ENCODE results near the gene FBXW8.
A peak's percentile ranks its signal among the peaks of the same experiment; 100 is the strongest.

FBXW8 gene

DNA sequence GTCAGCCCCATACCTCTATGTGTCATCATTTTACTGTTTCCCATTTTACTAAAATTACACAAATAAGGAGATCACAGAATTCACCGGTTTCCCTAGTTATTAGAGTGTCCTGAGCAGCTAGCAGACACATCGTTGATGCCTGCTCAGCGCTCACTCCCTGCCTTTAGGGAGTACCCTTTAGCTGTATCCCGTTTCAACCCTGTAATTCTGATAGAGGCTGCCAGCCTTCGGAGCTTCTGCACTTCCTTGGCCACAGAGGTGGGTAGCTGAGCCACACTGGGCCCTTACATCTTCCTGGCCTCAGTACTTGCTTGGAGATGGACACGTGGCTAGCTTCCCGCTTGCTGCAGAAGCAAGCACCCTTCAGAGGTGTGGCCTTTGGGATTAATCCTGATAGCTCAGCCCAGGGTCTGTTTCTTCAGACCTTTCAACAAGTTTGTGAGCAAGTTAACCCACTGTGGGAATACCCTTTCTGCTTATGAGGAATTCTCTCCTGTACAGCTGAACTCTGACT is 14.3 kb upstream of the FBXW8 start:
- Mint-ChIP-seq H3K4me1 (peaks cover 0 to 1% of the 10 kb centered on the region in 2 donors), H3K27me3 (peaks cover 17% of the 10 kb centered on the region in 2 donors), H3K4me3 (no peak overlapping the region), H3K9me3 (no peaks in the 10 kb centered on the region), H3K27ac (no peak overlapping the region), H3K36me3 (no peaks in the 10 kb centered on the region)
- DNase-seq (no peak), ATAC-seq (replicated peaks) (no peak)

DNA sequence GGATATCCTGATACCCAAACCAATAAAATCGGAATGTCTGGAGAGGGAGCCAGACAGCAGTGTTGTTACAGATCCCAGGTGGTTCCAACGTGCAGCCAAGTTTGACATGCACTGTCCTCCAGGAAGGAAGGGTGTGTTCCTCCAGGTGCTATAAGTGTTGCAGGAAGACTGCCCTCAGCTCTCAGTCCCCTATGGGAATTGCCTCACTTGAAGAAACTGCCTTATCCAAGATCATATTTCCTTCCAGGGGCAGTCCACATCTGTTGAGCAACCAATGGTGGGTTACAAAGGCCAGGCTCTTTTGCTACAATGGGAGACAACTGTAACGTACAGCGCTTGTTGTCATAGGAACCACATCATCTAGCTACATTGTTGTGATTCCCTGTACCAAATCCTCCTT is 13.3 kb upstream of the FBXW8 start:
- no peak overlapping the region for H3K4me3 Mint-ChIP-seq
- H3K4me1 Mint-ChIP-seq, result peaks cover 0 to 1% of the 10 kb centered on the region in 2 donors
- peaks cover 26 to 27% of the 10 kb centered on the region in 2 donors for H3K27me3 Mint-ChIP-seq
- ATAC-seq (replicated peaks), result no peak
- no peaks in the 10 kb centered on the region for H3K9me3 Mint-ChIP-seq
- H3K27ac Mint-ChIP-seq, result no peak overlapping the region
- no peak for DNase-seq
- H3K36me3 Mint-ChIP-seq, result no peaks in the 10 kb centered on the region

DNA sequence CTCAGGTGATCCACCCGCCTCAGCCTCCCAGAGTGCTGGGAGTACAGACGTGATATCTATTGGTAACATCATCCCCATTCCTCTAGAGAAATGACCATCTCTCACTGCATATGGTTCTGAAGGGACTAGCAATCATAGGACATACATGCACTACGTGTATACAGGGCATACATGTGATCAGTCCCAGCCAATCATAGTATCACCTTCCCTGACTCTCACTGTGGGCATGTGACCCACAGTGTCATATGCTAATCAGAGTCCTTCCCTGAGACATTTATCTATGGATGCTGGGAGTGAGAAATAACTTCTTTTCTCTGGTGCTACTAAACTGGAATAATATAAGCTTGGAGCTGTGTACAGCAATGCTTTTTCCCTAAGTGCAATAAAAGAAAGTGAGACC is 12.1 kb upstream of the FBXW8 start:
- Mint-ChIP-seq H3K27ac (no peak overlapping the region), H3K36me3 (no peaks in the 10 kb centered on the region), H3K4me1 (no peaks in the 10 kb centered on the region), H3K27me3 (peaks cover 26 to 32% of the 10 kb centered on the region in 2 donors), H3K4me3 (no peak overlapping the region), H3K9me3 (no peaks in the 10 kb centered on the region)
- ATAC-seq (replicated peaks), result no peak
- no peak for DNase-seq

DNA sequence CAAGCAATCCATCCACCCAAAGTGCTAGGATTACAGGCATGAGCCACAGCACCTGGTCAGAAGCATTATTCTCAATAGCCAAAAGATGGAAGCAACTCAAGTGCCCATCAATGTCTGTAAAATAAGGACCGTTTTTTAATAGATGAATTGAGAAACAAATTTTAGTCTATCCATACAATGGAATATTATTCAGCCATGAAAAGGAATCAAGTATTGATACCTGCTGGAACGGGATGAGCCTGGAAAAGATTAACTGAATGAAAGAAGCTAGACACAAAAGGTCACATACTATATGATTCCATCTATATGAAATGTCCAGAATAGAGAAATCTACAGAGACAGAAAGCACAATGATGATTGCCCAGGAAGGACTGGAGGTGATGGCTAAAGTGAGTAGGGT is 9.1 kb upstream of the FBXW8 start:
- DNase-seq (no peak), ATAC-seq (replicated peaks) (no peak)
- H3K36me3 Mint-ChIP-seq, result no peaks in the 10 kb centered on the region
- H3K4me1 Mint-ChIP-seq, result no peaks in the 10 kb centered on the region
- no peak overlapping the region for H3K27ac Mint-ChIP-seq
- no peak overlapping the region for H3K4me3 Mint-ChIP-seq
- peaks cover 32 to 37% of the 10 kb centered on the region in 2 donors for H3K27me3 Mint-ChIP-seq
- no peaks in the 10 kb centered on the region for H3K9me3 Mint-ChIP-seq

DNA sequence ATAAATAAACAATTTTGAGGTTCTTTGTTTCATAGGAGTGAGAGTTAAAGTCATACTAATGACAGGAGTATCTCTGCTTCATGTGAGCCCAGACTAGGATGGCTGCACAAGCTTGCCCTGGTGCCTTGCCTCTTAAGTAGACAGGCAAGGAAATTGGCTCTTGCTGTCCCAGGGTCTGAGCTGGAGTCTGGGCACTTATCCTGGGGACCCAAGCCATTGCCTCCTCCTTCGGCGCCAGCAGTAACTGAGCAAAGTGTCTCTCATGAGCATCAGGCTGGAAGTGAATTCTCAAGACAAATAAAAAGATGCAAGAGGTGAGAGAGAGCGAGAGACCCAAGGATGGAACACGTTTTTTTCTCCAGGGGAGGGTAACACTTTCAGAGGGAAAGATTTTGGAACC is 6.9 kb upstream of the FBXW8 start:
- Mint-ChIP-seq H3K9me3 (no peaks in the 10 kb centered on the region), H3K27ac (no peak overlapping the region), H3K36me3 (no peaks in the 10 kb centered on the region), H3K4me3 (no peak overlapping the region), H3K27me3 (peaks cover 25 to 31% of the 10 kb centered on the region in 2 donors), H3K4me1 (no peaks in the 10 kb centered on the region)
- ATAC-seq (replicated peaks), result no peak
- DNase-seq, result no peak

DNA sequence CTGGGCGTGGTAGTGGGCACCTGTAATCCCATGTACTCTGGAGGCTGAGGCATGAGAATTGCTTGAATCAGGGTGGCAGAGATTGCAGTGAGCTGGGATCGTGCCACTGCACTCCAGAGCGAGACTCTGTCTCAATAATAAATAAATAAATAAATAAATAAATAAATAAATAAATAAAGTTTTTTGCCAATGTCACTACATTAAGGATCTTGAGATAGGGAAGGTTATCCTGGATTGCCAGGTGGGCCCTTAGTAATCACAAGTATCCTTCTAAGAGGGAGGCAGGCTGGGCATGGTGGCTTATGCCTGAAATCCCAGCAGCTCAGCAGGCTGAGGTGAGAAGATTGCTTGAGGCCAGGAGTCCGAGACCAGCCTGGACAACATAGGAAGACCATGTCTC is 4.5 kb upstream of the FBXW8 start:
- H3K27me3 Mint-ChIP-seq, result peaks cover 17 to 21% of the 10 kb centered on the region in 2 donors
- DNase-seq, result no peak

DNA sequence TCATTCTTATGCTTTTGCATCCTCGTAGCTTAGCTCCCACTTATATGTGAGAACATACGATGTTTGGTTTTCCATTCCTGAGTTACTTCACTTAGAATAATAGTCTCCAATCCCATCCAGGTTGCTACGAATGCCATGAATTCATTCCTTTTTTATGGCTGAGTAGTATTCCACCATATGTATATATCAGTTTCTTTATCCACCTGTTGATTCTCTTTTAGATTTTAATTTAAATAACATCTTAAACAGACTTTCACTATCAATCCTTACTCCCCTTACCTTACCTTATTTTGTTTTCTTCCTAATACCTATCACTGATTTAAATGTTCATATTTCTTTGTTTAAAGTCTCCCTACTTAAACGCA is 488 bp upstream of the FBXW8 start:
- peak overlapping the region; percentile 91 for H3K27ac Mint-ChIP-seq
- peaks cover 4 to 17% of the 10 kb centered on the region in 2 donors for H3K36me3 Mint-ChIP-seq
- peaks cover 9 to 33% of the 10 kb centered on the region in 2 donors for H3K4me1 Mint-ChIP-seq
- DNase-seq (no peak), ATAC-seq (replicated peaks) (no peak)
- peak overlapping the region; percentile 84 to 87 for H3K4me3 Mint-ChIP-seq
- H3K9me3 Mint-ChIP-seq, result no peaks in the 10 kb centered on the region
- no peaks in the 10 kb centered on the region for H3K27me3 Mint-ChIP-seq

More for the DNA sequence above, 4.5 kb upstream of the FBXW8 start:
- Mint-ChIP-seq H3K4me3 (no peak overlapping the region), H3K27ac (no peak overlapping the region), H3K4me1 (peaks cover 2 to 6% of the 10 kb centered on the region in 2 donors), H3K36me3 (no peaks in the 10 kb centered on the region), H3K9me3 (no peaks in the 10 kb centered on the region)
- ATAC-seq (replicated peaks), result no peak

DNA sequence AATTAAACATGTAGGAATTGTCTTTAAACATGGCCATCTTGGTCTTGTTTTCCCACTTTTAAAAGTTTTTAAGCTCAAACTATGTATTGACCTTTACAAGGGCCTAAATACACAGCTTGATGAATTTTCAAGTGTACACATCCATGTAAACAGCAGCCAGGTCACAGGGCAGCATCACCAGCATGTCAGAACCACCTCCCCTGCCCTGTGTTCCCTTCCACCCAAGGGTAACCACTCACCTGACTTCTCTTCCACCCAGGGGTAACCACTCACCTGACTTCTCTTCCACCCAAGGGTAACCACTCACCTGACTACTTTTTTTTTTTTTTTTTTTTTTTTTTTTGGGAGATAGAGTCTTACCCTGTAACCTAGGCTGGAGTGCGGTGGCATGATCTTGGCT is 4.6 kb downstream of the FBXW8 start:
- peaks cover 33 to 75% of the 10 kb centered on the region in 2 donors for H3K4me1 Mint-ChIP-seq
- ATAC-seq (replicated peaks), result no peak
- no peaks in the 10 kb centered on the region for H3K9me3 Mint-ChIP-seq
- H3K36me3 Mint-ChIP-seq, result peaks cover 15 to 39% of the 10 kb centered on the region in 2 donors
- H3K4me3 Mint-ChIP-seq, result no peak overlapping the region
- no peaks in the 10 kb centered on the region for H3K27me3 Mint-ChIP-seq
- no peak for DNase-seq
- H3K27ac Mint-ChIP-seq, result no peak overlapping the region

DNA sequence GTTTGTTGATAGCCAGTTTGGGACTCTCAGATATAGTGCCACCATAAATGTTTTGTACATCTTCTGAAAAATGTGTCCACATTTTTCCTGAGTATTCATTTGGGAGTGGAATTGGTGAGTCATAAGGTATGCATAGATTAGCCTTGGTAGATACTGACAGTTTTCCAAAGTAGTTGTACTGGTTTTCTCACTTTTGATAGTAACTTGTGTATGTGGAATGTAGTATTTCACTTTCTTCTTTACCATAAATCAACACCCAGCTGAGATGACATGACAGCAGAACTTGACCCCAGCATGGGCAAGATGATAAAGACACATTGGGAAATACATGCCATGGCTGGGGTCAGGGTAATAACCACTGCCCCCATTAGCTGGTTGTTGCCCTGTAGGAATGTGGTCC is 5.4 kb downstream of the FBXW8 start:
- Mint-ChIP-seq H3K9me3 (no peaks in the 10 kb centered on the region), H3K36me3 (peaks cover 18 to 43% of the 10 kb centered on the region in 2 donors), H3K4me1 (peaks cover 37 to 79% of the 10 kb centered on the region in 2 donors), H3K27me3 (no peaks in the 10 kb centered on the region), H3K27ac (no peak overlapping the region), H3K4me3 (no peak overlapping the region)
- ATAC-seq (replicated peaks), result no peak
- DNase-seq, result no peak

DNA sequence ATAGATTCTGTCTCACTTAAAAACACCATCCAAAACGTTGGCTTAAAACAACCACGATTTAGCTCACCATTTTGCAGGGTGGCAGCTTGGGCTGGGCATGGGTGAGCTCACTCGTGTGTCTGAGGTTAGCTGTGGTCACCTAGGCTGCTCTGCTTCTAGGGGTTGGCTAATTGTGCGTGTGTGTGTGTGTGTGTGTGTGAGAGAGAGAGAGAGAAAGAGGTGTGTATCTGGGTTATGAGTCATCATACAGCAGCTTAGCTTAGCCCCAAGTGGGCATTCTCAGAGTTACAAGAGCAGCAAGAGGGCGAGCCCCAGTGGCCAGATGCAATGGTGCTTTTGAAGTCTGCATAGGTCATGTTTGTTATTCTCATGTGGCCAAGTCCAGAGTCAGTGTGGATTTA is 6.0 kb downstream of the FBXW8 start:
- Mint-ChIP-seq H3K4me3 (no peak overlapping the region), H3K36me3 (peaks cover 18 to 44% of the 10 kb centered on the region in 2 donors), H3K9me3 (no peaks in the 10 kb centered on the region), H3K4me1 (peaks cover 37 to 81% of the 10 kb centered on the region in 2 donors), H3K27ac (peak overlapping the region; percentile 32), H3K27me3 (no peaks in the 10 kb centered on the region)
- peak; percentile 10 for DNase-seq
- ATAC-seq (replicated peaks), result peak; percentile 86 to 90

DNA sequence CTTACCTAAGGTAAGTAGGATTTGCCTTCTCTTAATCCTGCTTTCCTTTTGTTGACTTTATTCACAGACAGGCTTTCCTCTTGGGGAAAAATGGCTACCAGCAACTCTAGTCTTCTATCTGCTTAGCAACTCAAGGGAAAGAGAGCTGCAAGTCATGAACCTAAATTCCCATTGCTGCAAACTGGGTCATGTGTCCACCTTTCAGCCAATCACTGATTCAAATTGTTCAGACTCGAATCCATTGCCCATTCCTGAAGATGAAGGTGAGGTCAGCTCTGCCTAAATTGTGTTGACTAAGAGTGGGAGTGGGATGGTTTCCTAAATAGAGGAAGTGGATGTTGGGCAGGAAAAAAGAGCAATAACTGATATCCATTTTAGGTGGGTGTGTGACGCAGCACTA is 7.7 kb downstream of the FBXW8 start:
- DNase-seq, result no peak
- Mint-ChIP-seq H3K27me3 (no peaks in the 10 kb centered on the region), H3K4me1 (peaks cover 40 to 79% of the 10 kb centered on the region in 2 donors), H3K36me3 (peaks cover 18 to 43% of the 10 kb centered on the region in 2 donors), H3K27ac (no peak overlapping the region), H3K9me3 (no peaks in the 10 kb centered on the region), H3K4me3 (no peak overlapping the region)
- no peak for ATAC-seq (replicated peaks)

DNA sequence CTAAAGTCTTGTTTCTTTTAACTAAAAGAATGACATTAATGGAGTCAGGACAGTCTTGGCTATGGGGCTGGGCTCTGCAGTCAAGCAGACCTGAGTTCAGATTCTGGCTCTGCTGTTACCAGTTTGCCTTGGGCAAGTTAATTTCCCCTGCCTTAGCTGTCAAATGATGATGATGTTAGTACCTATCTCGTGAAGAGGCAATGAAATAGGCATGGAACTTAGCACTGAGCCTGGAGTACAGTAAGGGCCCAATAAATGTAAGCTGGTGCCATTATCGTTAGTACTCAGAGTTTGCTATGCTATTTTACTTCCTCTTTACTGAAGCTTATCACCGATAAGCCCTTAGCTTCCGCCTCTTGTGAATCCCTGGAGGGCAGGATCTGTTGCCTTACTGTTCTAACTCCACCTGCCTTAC is 8.5 kb downstream of the FBXW8 start:
- no peaks in the 10 kb centered on the region for H3K27me3 Mint-ChIP-seq
- ATAC-seq (replicated peaks) (peak; percentile 62 to 66), DNase-seq (no peak)
- no peaks in the 10 kb centered on the region for H3K9me3 Mint-ChIP-seq
- peaks cover 40 to 75% of the 10 kb centered on the region in 2 donors for H3K4me1 Mint-ChIP-seq
- no peak overlapping the region for H3K27ac Mint-ChIP-seq
- H3K4me3 Mint-ChIP-seq, result no peak overlapping the region
- H3K36me3 Mint-ChIP-seq, result peaks cover 18 to 35% of the 10 kb centered on the region in 2 donors

DNA sequence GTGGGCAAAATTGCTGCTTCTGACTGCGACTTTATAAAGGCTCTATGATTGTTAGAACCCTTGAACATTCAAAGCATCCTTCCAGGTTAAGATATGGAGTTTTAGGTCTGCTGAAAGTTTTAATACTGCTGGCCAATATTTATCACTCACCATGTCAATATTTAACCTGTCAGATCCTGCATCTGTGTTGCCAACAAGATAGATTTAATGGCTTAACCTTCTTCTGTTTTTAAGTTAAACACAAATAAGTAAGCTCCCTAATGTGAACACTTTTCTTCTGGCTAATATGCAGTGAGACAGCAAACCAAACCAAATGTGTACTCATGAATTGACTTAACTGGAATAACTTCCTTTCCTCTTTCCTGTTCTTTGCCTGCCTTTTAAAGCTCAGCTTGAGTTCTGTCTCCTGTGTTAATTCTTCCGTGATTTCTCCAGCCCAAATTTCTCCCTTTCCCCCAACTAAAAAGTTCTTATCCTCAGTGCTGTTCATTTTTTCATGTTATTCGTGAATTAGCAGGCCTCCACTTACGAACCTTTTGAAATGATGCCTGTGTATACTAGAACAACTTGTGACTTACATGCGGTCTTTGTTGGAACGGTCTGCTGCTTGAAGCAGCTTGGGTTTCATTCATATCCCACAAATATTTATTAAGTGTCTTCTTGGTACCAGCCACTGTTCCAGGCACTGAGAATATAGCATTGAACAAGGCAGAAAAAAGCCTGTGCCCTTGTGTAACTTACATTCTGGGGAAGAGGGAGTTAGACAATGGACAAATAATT is 9.1 kb downstream of the FBXW8 start:
- Mint-ChIP-seq H3K9me3 (no peaks in the 10 kb centered on the region), H3K4me1 (peaks cover 44 to 81% of the 10 kb centered on the region in 2 donors), H3K27ac (peak overlapping the region; percentile 11), H3K27me3 (no peaks in the 10 kb centered on the region), H3K4me3 (no peak overlapping the region), H3K36me3 (peaks cover 20 to 36% of the 10 kb centered on the region in 2 donors)
- DNase-seq (no peak), ATAC-seq (replicated peaks) (no peak)

DNA sequence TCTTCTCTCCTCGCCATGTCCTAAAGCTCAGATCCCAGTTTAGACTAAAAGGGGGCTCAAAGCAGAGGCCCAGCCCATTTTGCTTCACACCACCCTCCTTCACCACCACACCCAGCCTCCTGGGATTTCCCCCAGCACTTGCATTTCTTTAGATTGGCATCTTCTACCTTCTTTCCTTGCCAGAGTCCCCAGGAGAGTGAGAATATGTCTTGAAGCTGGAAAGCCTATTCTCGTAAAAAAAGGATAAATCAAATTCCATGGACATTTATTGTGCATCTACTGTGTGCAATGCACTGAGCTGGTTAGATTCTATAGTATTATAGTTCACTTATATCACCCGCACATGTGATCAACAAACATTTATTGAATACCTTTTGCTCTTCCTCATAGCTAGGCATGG is 10.2 kb downstream of the FBXW8 start:
- no peaks in the 10 kb centered on the region for H3K9me3 Mint-ChIP-seq
- ATAC-seq (replicated peaks), result no peak
- no peaks in the 10 kb centered on the region for H3K27me3 Mint-ChIP-seq
- H3K4me3 Mint-ChIP-seq, result no peak overlapping the region
- no peak for DNase-seq
- peaks cover 49 to 75% of the 10 kb centered on the region in 2 donors for H3K4me1 Mint-ChIP-seq
- H3K36me3 Mint-ChIP-seq, result peaks cover 15 to 29% of the 10 kb centered on the region in 2 donors
- H3K27ac Mint-ChIP-seq, result peak overlapping the region; percentile 71

DNA sequence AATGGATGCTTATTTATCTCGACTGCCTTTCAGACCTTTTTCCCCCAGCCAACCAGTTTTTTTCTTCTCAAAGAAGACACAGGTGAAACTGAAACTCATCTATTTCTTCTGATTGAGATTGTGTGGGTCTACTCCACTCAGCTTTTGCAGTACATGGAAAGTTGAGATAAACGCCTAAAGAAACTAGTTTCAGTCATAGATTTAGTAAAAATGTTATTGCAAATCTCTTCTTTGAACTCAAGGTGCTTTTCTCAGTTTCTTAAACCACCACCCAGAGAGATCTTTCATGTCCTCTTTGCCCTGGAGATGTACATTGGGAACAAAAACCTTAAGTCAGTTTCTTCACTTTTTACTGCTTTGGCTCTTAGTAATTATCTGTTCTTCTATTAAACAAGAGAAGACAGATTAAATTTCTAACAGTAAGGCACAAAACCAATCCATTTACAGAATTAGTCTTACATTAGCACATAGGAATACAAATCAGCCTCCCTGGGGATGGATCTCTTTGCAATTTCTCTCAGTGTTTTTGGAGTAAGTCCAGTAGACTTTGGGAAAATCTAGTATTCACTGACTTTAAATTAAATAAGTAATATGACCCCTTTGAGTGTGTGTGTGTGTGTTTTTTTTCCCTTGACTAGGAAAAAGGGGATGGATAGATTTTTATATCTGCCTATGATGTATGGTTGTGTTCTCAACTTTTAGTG is 11.6 kb downstream of the FBXW8 start:
- Mint-ChIP-seq H3K27me3 (no peaks in the 10 kb centered on the region), H3K36me3 (peaks cover 13 to 23% of the 10 kb centered on the region in 2 donors), H3K4me3 (no peak overlapping the region), H3K27ac (no peak overlapping the region), H3K4me1 (peaks cover 42 to 69% of the 10 kb centered on the region in 2 donors), H3K9me3 (no peaks in the 10 kb centered on the region)
- DNase-seq (no peak), ATAC-seq (replicated peaks) (peak; percentile 53 to 54)

Data from stimulated activated naive B cell treated with anti-CD40 and anti-IgM and Interleukin-4, amounts not matched to agents 10 μg/mL and 1 μg/mL and 100 μg/mL, for 72 hours (primary cell).